ENCODE measurements around the gene SP140L. TPM values are rescaled to one million over a fixed set of nuclear protein-coding genes. Genes with fewer than 3 reads are reported as not detected.

SP140L gene
- polyA plus RNA-seq, 3 donors, result 6.5 to 23.7 (median 8.5) TPM

DNA sequence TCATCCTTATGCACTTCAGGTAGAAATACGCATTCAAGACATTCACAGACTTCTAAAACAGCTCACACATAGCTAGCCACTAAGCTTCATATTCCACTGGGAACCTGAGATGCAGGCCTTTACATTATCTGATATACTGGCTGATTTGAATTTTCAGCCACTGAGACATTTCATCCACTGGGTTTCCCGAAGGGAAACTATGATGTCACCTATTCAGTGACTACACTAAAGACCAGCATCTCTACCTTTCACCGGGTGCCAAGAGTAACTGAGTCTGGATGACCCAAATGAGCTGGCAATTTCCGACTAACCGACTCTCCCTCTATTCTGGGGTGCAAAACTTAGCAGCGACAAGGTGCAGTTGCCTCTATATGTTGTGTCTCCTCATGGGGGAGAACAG lies 31.8 kb upstream of the SP140L start:
- H3K9me3 ChIP-seq (replicated peaks in 1 of 2; ENCODE audit: control insufficient read depth in 1 of 2, insufficient read depth in 1 of 2, low read length in 2 of 2), result peaks cover under 1 to 8% of the 10 kb centered on the region in 2 donors
- H3K4me2 ChIP-seq (replicated peaks; ENCODE audit: extremely low read depth, low read length, poor library complexity, severe bottlenecking), result no peak overlapping the region
- Mint-ChIP-seq H3K36me3 (peaks cover 13 to 49% of the 10 kb centered on the region in 2 donors), H3K27ac (no peak overlapping the region), H3K4me1 (no peaks in the 10 kb centered on the region), H3K4me3 (no peak overlapping the region), H3K27me3 (ENCODE audit: low read depth in 3 of 3) (peaks cover 2% of the 10 kb centered on the region in 3 donors), H3K9me3 (peaks cover 14 to 21% (median 15%) of the 10 kb centered on the region in 7 donors)
- 98% methylated on average over 4 of the region's 6 CpGs for WGBS (ENCODE audit: insufficient coverage)
- H3K79me2 ChIP-seq (ENCODE audit: insufficient read depth, low read length), result no peaks in the 10 kb centered on the region
- no peaks in the 10 kb centered on the region for H3K4me1 ChIP-seq (ENCODE audit: control insufficient read depth in 1 of 2, insufficient read depth in 2 of 2, low read length in 2 of 2)
- H3K36me3 ChIP-seq (replicated peaks in 1 of 2; ENCODE audit: control insufficient read depth in 1 of 2, insufficient read depth in 2 of 2, low read length in 2 of 2), result no peaks in the 10 kb centered on the region
- H4K20me1 ChIP-seq (ENCODE audit: insufficient read depth, low read length), result no peaks in the 10 kb centered on the region
- no peak overlapping the region for H3K4me3 ChIP-seq (replicated peaks in 1 of 3; ENCODE audit: low read depth in 2 of 3, low read length in 3 of 3)
- intact Hi-C loops (cut with micrococcal nuclease), result no loop called here
- no peaks in the 10 kb centered on the region for H3K27me3 ChIP-seq (ENCODE audit: control insufficient read depth in 2 of 2, insufficient read depth in 2 of 2, low read length in 2 of 2)
- no peak overlapping the region for H3K27ac ChIP-seq (ENCODE audit: low read depth in 1 of 2, low read length in 2 of 2)
- no peak for DNase-seq
- no peak overlapping the region for H3K9ac ChIP-seq (ENCODE audit: insufficient read depth, low read length, poor library complexity, severe bottlenecking)
- TF ChIP-seq, protein P1, sequence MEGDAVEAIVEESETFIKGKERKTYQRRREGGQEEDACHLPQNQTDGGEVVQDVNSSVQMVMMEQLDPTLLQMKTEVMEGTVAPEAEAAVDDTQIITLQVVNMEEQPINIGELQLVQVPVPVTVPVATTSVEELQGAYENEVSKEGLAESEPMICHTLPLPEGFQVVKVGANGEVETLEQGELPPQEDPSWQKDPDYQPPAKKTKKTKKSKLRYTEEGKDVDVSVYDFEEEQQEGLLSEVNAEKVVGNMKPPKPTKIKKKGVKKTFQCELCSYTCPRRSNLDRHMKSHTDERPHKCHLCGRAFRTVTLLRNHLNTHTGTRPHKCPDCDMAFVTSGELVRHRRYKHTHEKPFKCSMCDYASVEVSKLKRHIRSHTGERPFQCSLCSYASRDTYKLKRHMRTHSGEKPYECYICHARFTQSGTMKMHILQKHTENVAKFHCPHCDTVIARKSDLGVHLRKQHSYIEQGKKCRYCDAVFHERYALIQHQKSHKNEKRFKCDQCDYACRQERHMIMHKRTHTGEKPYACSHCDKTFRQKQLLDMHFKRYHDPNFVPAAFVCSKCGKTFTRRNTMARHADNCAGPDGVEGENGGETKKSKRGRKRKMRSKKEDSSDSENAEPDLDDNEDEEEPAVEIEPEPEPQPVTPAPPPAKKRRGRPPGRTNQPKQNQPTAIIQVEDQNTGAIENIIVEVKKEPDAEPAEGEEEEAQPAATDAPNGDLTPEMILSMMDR (IDR thresholded peaks at IDR 0.05), result no peak
- H2AFZ ChIP-seq (ENCODE audit: insufficient read depth, low read depth, low read length, poor library complexity, severe bottlenecking), result no peak overlapping the region

DNA sequence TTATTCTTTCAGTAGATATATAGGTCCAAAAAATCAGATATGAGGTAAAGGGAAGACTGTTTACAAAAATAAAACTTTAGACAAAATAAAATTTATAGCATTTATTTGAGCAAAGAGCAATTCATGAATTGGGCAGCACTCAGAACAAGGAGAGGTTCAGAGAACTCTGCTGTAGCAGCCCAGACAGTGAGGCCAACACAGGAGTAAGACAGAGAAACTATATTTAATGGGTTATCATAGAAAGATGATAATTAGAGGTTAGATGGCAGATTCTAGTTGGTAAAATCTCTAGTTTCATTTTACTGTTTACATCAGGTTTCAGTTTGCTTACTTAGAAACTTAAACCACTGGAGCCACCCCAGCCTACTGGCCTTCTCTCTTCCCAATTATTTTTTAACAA lies 30.1 kb upstream of the SP140L start:
- Mint-ChIP-seq H3K9me3 (peaks cover 16 to 26% (median 22%) of the 10 kb centered on the region in 7 donors), H3K4me3 (no peak overlapping the region), H3K36me3 (peaks cover 13 to 50% of the 10 kb centered on the region in 2 donors), H3K27ac (no peak overlapping the region), H3K4me1 (no peaks in the 10 kb centered on the region), H3K27me3 (ENCODE audit: low read depth in 3 of 3) (peaks cover 2% of the 10 kb centered on the region in 3 donors)
- TF ChIP-seq, protein P1 (IDR thresholded peaks at IDR 0.05), result no peak
- Histone ChIP-seq H3K27me3 (ENCODE audit: control insufficient read depth in 2 of 2, insufficient read depth in 2 of 2, low read length in 2 of 2) (no peaks in the 10 kb centered on the region), H3K4me1 (ENCODE audit: control insufficient read depth in 1 of 2, insufficient read depth in 2 of 2, low read length in 2 of 2) (no peaks in the 10 kb centered on the region), H3K4me3 (replicated peaks in 1 of 3; ENCODE audit: low read depth in 2 of 3, low read length in 3 of 3) (no peak overlapping the region), H4K20me1 (ENCODE audit: insufficient read depth, low read length) (no peaks in the 10 kb centered on the region), H3K9me3 (replicated peaks in 1 of 2; ENCODE audit: control insufficient read depth in 1 of 2, insufficient read depth in 1 of 2, low read length in 2 of 2) (peaks cover 5 to 8% of the 10 kb centered on the region in 2 donors), H3K9ac (ENCODE audit: insufficient read depth, low read length, poor library complexity, severe bottlenecking) (no peak overlapping the region), H2AFZ (ENCODE audit: insufficient read depth, low read depth, low read length, poor library complexity, severe bottlenecking) (no peak overlapping the region), H3K4me2 (replicated peaks; ENCODE audit: extremely low read depth, low read length, poor library complexity, severe bottlenecking) (no peak overlapping the region), H3K79me2 (ENCODE audit: insufficient read depth, low read length) (no peaks in the 10 kb centered on the region), H3K27ac (ENCODE audit: low read depth in 1 of 2, low read length in 2 of 2) (no peak overlapping the region), H3K36me3 (replicated peaks in 1 of 2; ENCODE audit: control insufficient read depth in 1 of 2, insufficient read depth in 2 of 2, low read length in 2 of 2) (no peaks in the 10 kb centered on the region)
- intact Hi-C loops (cut with micrococcal nuclease), result no loop called here
- DNase-seq, result no peak
